NCI-H1694 (cell line): ENCODE data around the gene CORO7.

Experiments
- DNase-seq: peaks from one replicate; lab custom pipeline; 2025; lab: John Stamatoyannopoulos, UW

CORO7 gene

DNA sequence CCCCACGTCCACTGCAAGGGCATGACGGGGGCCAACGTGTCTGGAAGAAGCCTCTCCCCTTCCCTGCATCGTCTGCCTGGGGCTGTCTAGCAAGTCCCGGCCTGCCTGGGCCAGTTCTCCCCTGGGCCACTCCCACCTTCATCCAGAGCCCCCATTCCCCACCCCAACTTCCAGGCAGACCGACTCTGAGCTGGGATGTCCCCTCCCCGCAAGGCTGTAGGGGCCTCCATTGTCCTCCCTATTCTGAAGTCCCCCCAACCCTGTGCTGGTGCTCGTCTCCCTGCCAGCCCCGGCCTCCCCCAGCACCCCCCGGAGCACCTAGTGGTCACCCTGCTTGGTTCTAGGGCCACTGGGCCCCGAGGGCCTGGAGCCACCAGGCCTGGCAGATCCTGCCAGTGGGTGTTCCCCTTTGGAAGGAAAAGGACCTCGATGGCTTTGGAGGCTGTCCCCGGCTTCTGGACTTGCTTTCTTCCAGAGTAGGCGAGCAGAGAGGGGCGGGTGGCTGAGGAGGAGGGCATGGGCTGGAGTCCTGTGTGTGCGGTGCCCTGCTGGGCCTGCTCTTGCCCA, 95.7 kb downstream of the CORO7 start:
- no peak for DNase-seq

DNA sequence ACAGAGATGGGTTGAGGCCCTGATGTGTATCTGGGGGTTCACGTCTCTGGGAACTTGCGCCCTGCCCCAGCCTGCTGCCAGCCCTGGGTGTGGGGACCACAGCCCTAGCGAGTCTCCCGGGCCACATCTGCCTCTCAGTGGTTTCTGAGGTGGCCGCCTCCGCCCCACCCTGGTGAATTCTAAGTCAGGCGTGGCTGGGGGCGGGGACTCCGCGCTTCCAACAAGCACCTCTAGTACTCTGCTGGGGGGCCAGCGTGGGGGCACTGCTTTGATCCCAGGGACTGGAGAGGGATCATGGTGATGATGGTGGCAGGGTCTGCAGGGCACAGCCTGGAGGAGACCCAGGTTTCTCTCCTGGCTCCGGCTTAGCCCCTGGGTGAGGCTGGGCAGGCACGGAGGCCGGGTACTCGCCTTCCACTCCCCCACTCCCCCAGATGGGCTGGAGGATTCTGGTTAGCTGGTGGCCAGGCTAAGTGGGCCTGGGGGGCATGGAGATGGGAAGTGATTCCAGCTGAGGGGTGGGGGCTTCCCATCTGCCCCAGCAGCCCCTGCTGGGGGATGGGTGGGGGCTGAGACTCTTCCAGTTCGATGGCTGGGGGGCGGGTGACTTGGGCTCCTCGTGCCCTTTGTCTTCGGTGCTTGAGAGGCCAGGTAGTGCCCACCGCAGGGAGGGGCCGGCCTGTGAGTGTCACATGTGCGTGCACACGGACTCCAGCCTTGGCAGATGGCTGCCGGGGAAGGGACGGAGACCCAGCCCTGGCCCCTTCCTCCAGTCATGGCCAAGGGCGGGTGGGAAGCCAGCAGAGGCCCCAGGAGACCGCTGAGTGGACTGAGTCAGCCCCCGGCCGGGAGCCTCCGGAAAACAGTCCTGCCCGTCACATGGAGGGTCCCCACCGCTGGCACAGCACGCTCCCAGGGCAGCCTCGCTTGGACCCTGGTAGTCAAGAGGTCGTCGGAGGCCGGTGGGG, 96.7 kb downstream of the CORO7 start:
- DNase-seq = no peak

GRCh38 chr16:4318967-4319366, 97.4 kb downstream of the CORO7 start:
- no peak for DNase-seq

- DNase-seq = no peak
Measured at GRCh38 chr16:4318451-4318910, 97.9 kb downstream of the CORO7 start.

GRCh38 chr16:4317532-4318450, 98.6 kb downstream of the CORO7 start:
- DNase-seq = no peak

GRCh38 chr16:4316864-4317531, 99.4 kb downstream of the CORO7 start:
- DNase-seq = no peak

DNA sequence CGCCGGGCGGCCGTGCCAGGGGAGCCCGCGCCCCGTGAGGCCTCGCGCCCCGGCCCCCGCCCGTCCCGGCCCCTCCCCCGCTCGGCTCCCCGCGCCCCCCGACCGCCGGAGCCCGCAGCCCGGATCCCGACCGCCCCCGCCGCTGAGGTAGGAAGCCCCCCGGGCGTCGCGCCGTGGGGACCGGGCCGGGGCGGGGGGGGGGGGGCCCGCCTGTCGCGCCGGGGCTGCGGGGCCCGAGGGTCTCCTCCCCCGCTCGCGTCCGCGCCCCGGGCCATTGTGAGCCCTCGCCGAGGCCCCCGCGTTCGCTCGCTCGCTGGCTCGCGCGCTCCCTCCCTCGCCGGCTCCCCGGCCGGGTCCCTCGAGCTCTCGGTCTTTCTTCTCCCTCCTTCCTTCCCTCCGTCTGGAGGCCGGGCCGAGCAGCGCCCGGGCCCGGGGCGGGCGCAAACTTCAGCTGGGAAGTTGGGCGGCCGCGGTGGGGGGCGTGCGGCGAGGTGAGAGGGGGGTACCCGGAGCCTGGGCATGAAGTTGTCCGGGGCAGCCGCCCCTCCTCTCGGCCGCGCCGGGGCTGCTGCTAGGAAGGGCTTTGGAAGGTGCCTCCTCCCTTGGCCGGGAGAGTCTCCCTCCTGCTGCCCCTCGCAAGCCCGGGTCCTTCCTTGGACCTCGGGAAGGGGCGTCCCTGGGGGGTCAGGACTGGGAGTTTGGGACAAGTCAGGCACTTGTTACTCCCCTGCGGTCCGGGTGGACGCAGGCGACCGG, 100.1 kb downstream of the CORO7 start:
- no peak for DNase-seq

DNA sequence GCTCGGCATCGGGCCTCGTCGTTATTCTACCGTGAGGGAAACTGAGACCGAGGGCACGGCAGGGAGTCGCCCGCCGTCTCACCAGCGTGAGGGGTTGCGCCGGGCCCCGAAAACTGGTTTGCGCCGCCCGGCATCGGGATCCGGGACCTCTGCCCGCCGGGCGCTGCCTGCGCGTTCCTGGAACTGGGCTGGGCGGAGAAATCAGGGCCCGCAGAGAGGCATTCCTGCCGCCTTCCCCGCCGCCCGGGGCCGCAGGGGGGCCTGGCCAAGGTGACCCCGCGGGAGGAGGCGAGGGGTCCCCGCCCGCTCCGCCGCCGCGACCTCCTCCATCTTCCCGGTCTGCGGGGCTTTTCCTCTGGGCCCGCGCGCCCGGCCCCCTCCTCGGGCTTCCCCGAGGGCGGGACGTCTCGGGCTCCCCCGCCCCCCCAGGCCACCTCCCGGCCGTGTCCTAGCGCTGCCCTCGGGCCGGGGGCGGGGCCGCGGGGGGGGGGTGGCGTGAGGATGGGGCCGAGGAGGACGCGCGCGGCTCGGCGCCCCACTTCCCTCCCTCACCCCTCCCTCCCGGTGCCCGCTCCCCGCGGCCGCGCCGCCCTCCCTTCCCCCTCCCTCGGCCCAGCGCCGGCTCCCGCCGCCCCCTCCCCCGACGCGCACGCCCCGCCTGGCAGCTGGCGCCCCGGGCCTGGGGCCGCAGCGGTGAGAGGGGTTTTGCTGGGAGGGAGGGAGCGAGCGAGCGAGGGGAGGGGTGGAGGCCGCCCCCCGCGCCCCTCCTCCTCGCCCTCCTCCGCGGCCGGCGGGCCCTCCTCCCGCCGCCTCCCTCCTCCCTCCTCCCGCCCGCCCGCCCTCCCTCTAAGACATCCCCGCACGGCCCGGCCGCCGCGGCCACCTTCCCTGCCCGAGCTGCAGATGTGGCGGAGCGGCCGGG, 100.9 kb downstream of the CORO7 start, which contains the start of gene GLIS2:
Gene GLIS2, plus strand, starts transcription at position 882 of the 922 bp plus-strand sequence. CDS start 16,214 bp downstream, outside the sequence.
- DNase-seq = no peak

GRCh38 chr16:4314532-4315185, 101.7 kb downstream of the CORO7 start:
- no peak for DNase-seq

- DNase-seq = no peak
Measured at GRCh38 chr16:4313563-4314531, 102.5 kb downstream of the CORO7 start.

DNA sequence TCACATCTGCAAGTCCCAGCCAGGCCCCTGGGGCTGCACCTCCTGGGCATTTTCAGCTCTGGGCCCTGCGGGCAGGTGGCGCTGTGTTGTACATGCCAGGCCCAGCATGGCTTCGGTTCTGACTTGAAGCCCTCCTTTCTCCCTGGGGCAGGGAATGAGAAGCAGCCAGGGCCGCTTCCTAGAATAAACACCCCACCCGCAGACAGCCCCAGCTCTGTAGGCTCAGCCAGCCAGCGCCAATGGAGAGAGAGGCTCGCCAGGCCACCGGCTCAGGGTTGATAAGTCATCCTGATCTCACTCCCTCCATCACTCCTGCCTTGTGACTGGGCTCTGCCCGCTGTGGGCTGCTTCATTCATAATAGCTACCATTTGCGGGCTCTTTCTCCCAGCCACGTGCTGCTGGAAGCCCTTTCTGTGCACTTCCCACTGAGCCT, 106.5 kb downstream of the CORO7 start:
- no peak for DNase-seq

DNA sequence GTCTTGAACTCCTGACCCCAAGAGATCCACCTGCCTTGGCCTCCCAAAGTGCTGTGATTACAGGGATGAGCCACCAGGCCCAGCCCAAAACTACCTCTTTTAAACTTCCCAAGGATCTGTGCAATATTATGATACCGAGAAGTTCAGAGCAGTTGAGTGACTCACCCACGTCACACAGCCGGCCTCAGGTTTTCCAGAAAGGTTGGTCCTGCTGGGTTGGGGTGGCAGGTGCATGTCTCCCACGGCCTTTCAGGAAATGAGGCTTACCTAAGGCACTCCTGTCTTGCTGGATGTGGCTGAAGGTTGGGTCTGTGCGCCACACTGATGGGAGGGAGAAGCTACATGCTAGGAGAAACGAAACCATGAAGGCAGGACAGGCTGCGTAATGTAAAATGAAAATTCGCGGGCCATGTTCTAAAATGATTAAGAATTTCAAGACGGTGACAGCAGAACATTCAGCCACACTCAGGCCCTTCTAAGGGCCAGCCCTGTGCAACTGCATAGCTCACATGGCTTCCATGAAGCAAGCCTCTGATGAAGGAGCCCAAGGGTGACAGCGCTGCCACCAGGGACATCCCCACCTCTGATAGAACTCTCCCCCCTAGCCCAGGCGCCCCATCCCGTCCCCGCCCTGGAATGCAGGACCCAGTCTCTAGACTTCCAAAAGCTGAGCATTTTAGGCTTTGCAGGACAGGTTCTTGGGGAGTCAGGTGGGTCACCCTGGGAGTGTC, 107.1 kb downstream of the CORO7 start:
- no peak for DNase-seq

GRCh38 chr16:4307215-4308037, 109.0 kb downstream of the CORO7 start:
- no peak for DNase-seq

DNA sequence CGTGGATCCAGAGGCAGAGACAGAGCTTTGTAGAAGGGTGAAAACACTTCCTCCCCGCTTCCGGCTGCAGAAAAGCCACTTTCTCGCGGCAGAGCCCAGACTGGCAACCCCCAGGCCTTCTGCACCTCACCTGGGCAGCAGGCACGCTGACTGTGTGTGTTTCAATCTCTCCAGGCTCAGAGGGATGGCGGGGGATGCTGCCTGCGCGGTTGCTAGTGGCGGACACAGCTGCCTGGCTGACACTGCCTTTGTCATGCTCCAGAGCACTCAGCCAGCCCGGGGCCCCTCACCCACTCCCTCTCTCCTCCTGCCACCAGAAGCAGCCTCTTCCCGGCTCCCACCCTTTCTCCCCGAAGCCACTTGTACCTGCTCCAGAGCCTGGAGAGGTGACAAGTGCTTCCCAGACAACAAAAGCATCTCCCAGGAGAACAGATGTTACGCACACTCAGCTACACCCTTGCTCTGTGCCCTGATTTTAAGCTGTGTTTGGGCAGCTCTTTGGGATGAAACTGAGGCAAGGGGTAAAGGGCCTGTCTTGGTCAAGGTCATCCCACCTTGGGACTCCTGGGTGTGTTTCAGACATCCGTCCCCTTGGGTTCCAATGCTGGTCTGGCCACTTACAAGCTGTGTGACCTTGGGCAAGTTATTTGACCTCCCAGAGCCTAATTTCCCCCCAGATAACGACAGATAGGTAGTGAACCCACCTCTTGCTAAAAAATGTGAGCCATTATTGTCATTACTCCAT, 109.8 kb downstream of the CORO7 start:
- DNase-seq = no peak
